IMR-90 (cell line): ENCODE results near the gene PTGR2. TPM values are rescaled to one million over a fixed set of nuclear protein-coding genes. Genes with fewer than 3 reads are reported as not detected.

Experiments
- ATAC-seq: fragments of 200-7000 bp; cut with Tn5 transposase; 2 replicates; pipeline ENCODE4 v1.9.1; 2020; ENCODE audit warnings: low read depth, mild to moderate bottlenecking, moderate library complexity
- BruUV-seq: library from RNA; stranded (reverse); fragments of 400-500 nt; replicated peaks from 2 replicates; lab custom pipeline; 2021; lab: Mats Ljungman, UMichigan
- CTCF ChIA-PET: fragments of 300-600 bp; formaldehyde crosslinking; extraction: SDS; loops from one replicate; lab custom pipeline; 2021; ENCODE audit warnings: antibody characterized with exemption; lab: Yijun Ruan, JAX
- POLR2A ChIA-PET: fragments of 300-600 bp; sonication (Branson Sonifier 250); formaldehyde crosslinking; loops from one replicate; lab custom pipeline; 2022; ENCODE audit warnings: antibody characterized with exemption; ENCODE audit not compliant: unreplicated experiment; lab: Charles Lee
- DNase-seq: peaks from one replicate; pipeline ENCODE4 v3.0.0; 2013
- H2AFZ ChIP-seq: replicated peaks from 2 replicates; pipeline ENCODE3; 2013; ENCODE audit warnings: low read length, mild to moderate bottlenecking; ENCODE audit not compliant: poor library complexity
- H2AK5ac ChIP-seq: 2 replicates; pipeline ENCODE4 v1.6.1; 2013; ENCODE audit warnings: low read depth, low read length, inconsistent platforms
- H2AK9ac ChIP-seq: replicated peaks from 2 replicates; pipeline ENCODE3; 2013; ENCODE audit warnings: mild to moderate bottlenecking, low read depth, low read length, moderate library complexity; ENCODE audit not compliant: poor library complexity
- H2BK120ac ChIP-seq: 2 replicates; pipeline ENCODE4 v1.6.1; 2013; ENCODE audit warnings: low read depth, low read length, inconsistent platforms
- H2BK15ac ChIP-seq: 3 replicates; pipeline ENCODE4 v1.6.1; 2013; ENCODE audit warnings: low read depth, low read length, inconsistent platforms
- H2BK20ac ChIP-seq: 2 replicates; pipeline ENCODE4 v1.6.1; 2013; ENCODE audit warnings: low read depth, mild to moderate bottlenecking, inconsistent platforms, low read length, moderate library complexity
- H2BK5ac ChIP-seq: 2 replicates; pipeline ENCODE4 v1.6.1; 2013; ENCODE audit warnings: mild to moderate bottlenecking, low read depth, low read length, inconsistent platforms; ENCODE audit not compliant: poor library complexity, severe bottlenecking
- H3K14ac ChIP-seq: replicated peaks from 2 replicates; pipeline ENCODE4 v1.6.1; 2013; ENCODE audit warnings: low read depth, low read length, inconsistent platforms
- H3K18ac ChIP-seq: 2 replicates; pipeline ENCODE4 v1.6.1; 2013; ENCODE audit warnings: low read depth, low read length, control low read depth
- H3K23ac ChIP-seq: 2 replicates; pipeline ENCODE4 v1.6.1; 2013; ENCODE audit warnings: low read depth, low read length, inconsistent platforms
- H3K27ac ChIP-seq: 2 replicates; pipeline ENCODE4 v1.5.1; 2013; ENCODE audit warnings: mild to moderate bottlenecking, control low read depth, low read length; ENCODE audit not compliant: insufficient read depth
- H3K27me3 ChIP-seq: 2 replicates; pipeline ENCODE4 v1.6.1; 2013; ENCODE audit warnings: low read length; ENCODE audit not compliant: control insufficient read depth, insufficient read depth
- H3K36me3 ChIP-seq: 2 replicates; pipeline ENCODE4 v1.6.1; 2013; ENCODE audit warnings: low read length, mixed read lengths; ENCODE audit not compliant: control insufficient read depth, insufficient read depth
- H3K4ac ChIP-seq: 2 replicates; pipeline ENCODE4 v1.6.1; 2013; ENCODE audit warnings: low read depth, low read length, inconsistent platforms
- H3K4me1 ChIP-seq: 2 replicates; pipeline ENCODE4 v1.6.1; 2013; ENCODE audit warnings: low read length, mixed read lengths; ENCODE audit not compliant: control insufficient read depth, insufficient read depth
- H3K4me2 ChIP-seq: 2 replicates; pipeline ENCODE4 v1.6.1; 2013; ENCODE audit warnings: low read depth, mild to moderate bottlenecking, control low read depth, low read length, moderate library complexity
- H3K4me3 ChIP-seq: 2 replicates; pipeline ENCODE4 v1.5.1; 2013; ENCODE audit warnings: low read depth, mild to moderate bottlenecking, control low read depth, low read length, moderate library complexity; ENCODE audit not compliant: insufficient read depth
- H3K56ac ChIP-seq: 2 replicates; pipeline ENCODE4 v1.6.1; 2013; ENCODE audit warnings: low read length, inconsistent platforms; ENCODE audit not compliant: insufficient read depth; ENCODE audit errors: extremely low read depth
- H3K79me1 ChIP-seq, 2 experiments: 2 replicates each; pipeline ENCODE4 v1.6.1; 2013; ENCODE audit warnings: low read length in 2 of 2, inconsistent platforms in 1 of 2, low read depth in 1 of 2
- H3K9ac ChIP-seq: 2 replicates; pipeline ENCODE4 v1.6.1; 2013; ENCODE audit warnings: low read depth, low read length, control low read depth
- H3K9me1 ChIP-seq: 2 replicates; pipeline ENCODE4 v1.6.1; 2013; ENCODE audit warnings: low read length, inconsistent platforms; ENCODE audit not compliant: insufficient read depth
- H3K9me3 ChIP-seq: 2 replicates; pipeline ENCODE4 v1.6.1; 2013; ENCODE audit warnings: low read length; ENCODE audit not compliant: control insufficient read depth, insufficient read depth
- H4K20me1 ChIP-seq: 2 replicates; pipeline ENCODE4 v1.6.1; 2013; ENCODE audit warnings: low read length, inconsistent platforms; ENCODE audit not compliant: insufficient read depth
- H4K5ac ChIP-seq: 2 replicates; pipeline ENCODE4 v1.6.1; 2013; ENCODE audit warnings: mild to moderate bottlenecking, low read depth, low read length, control low read depth
- H4K8ac ChIP-seq, 2 experiments: 2 replicates each; pipeline ENCODE4 v1.6.1; 2013; ENCODE audit warnings: low read depth in 2 of 2, low read length in 2 of 2, control low read depth in 1 of 2, inconsistent platforms in 1 of 2
- H4K91ac ChIP-seq: 2 replicates; pipeline ENCODE4 v1.6.1; 2013; ENCODE audit warnings: low read depth, low read length, inconsistent platforms; ENCODE audit not compliant: insufficient read depth
- BHLHE40 ChIP-seq: fragments of 150-350 bp; IDR thresholded peaks from 2 replicates; pipeline ENCODE4 v1.6.1; 2016; ENCODE audit warnings: mild to moderate bottlenecking, low read depth, low read length
- CEBPB ChIP-seq: IDR thresholded peaks from 2 replicates; pipeline ENCODE4 v1.6.1; 2012; ENCODE audit warnings: low read depth, low read length, improper control_type of control experiment
- CHD1 ChIP-seq: IDR thresholded peaks from 2 replicates; pipeline ENCODE4 v1.6.1; 2012; ENCODE audit warnings: low read depth, low read length, improper control_type of control experiment
- CTCF ChIP-seq: conservative IDR thresholded peaks from 2 replicates; pipeline ENCODE4 v1.5.1; 2012; ENCODE audit warnings: mild to moderate bottlenecking, low read depth, low read length, improper control_type of control experiment
- ELK1 ChIP-seq: fragments of 150-350 bp; IDR thresholded peaks from 2 replicates; pipeline ENCODE4 v1.6.1; 2016; ENCODE audit warnings: low read depth, mild to moderate bottlenecking, low read length, moderate library complexity, borderline replicate concordance
- FOS ChIP-seq: fragments of 150-350 bp; IDR thresholded peaks from 2 replicates; pipeline ENCODE4 v1.6.1; 2016; ENCODE audit warnings: low read depth, low read length
- MAFK ChIP-seq: IDR thresholded peaks from 2 replicates; pipeline ENCODE4 v1.6.1; 2012; ENCODE audit warnings: low read depth, low read length, improper control_type of control experiment
- MAZ ChIP-seq: IDR thresholded peaks from 2 replicates; pipeline ENCODE4 v1.6.1; 2012; ENCODE audit warnings: low read depth, mild to moderate bottlenecking, low read length, improper control_type of control experiment, moderate library complexity, borderline replicate concordance
- MXI1 ChIP-seq: IDR thresholded peaks from 2 replicates; pipeline ENCODE4 v1.6.1; 2012; ENCODE audit warnings: low read depth, mild to moderate bottlenecking, low read length, moderate library complexity, borderline replicate concordance
- NFE2L2 ChIP-seq: fragments of 150-350 bp; IDR thresholded peaks from 2 replicates; pipeline ENCODE4 v1.6.1; 2016; ENCODE audit warnings: low read depth, mild to moderate bottlenecking, low read length
- POLR2A ChIP-seq: IDR thresholded peaks from 2 replicates; pipeline ENCODE4 v1.6.1; 2012; ENCODE audit warnings: mild to moderate bottlenecking, low read depth, low read length
- RAD21 ChIP-seq: IDR thresholded peaks from 2 replicates; pipeline ENCODE4 v1.6.1; 2012; ENCODE audit warnings: low read length, improper control_type of control experiment
- RCOR1 ChIP-seq: IDR thresholded peaks from 2 replicates; pipeline ENCODE4 v1.6.1; 2012; ENCODE audit warnings: mild to moderate bottlenecking, low read length, improper control_type of control experiment; ENCODE audit not compliant: insufficient replicate concordance
- RFX5 ChIP-seq: IDR thresholded peaks from 2 replicates; pipeline ENCODE4 v1.8.0; 2012; ENCODE audit warnings: low read depth, mild to moderate bottlenecking, low read length, moderate library complexity
- SMC3 ChIP-seq: fragments of 150-350 bp; IDR thresholded peaks from 2 replicates; pipeline ENCODE4 v1.6.1; 2016; ENCODE audit warnings: low read depth, mild to moderate bottlenecking, antibody characterized with exemption, low read length, moderate library complexity
- WGBS, 2 experiments: methylation state at CpG; one replicate each; pipeline versions ENCODE4 v1.1.5 to v1.1.7; 2013; ENCODE audit warnings: missing lambda C conversion rate in 2 of 2; ENCODE audit not compliant: insufficient read length in 1 of 2; ENCODE audit errors: extremely low coverage in 2 of 2; 5-methylcytosine and 5-hydroxymethylcytosine counted together
- dilution Hi-C: fragments of 300-500 bp; cut with HindIII; formaldehyde crosslinking; loops from one replicate; pipeline ENCODE4 v1.14.3; 2018; ENCODE audit warnings: low sequenced_read_pairs; ENCODE audit not compliant: unreplicated experiment
- in situ Hi-C: fragments of 300-500 bp; cut with MboI; formaldehyde crosslinking; loops from 3 replicates; pipeline ENCODE4 v1.14.3; 2019; ENCODE audit warnings: low sequenced_read_pairs, inconsistent platforms, mixed read lengths
- intact Hi-C: fragments of 100-400 bp; cut with micrococcal nuclease; formaldehyde crosslinking; loops from 2 replicates; pipeline ENCODE4 v1.10.0; 2022
- polyA plus RNA-seq, 3 experiments: library from polyadenylated mRNA; depleted of rRNA; stranded (reverse); fragments of >200 nt; gene quantifications; 2 replicates each; pipeline ENCODE4 v1.2.3, GENCODE V29; 2012; ENCODE audit warnings: low replicate concordance in 1 of 3
- total RNA-seq: library from RNA; depleted of rRNA; stranded (reverse); fragments of >200 nt; gene quantifications from 2 replicates; pipeline ENCODE4 v1.2.3, GENCODE V29; 2012

PTGR2 gene
- total and polyA plus RNA-seq, 2 of the 4 experiments (the other 2 are of a cell fraction) = 1.3 to 3.2 TPM

GRCh38 chr14:73895939-73896338 is 44.3 kb downstream of the PTGR2 start:
- ChIA-PET CTCF (interaction anchor here (0.5 kb wide), 1 partner anchor 74 kb away, joined by 5 read pairs; no protein-coding TSS in a partner anchor), POLR2A (no interaction called here)
- ATAC-seq (no peak), DNase-seq (no peak)
- intact Hi-C loops (no loop called here), in situ Hi-C loops (no loop called here), dilution Hi-C loops (no loop called here)
- no peak overlapping the region for H2BK5ac ChIP-seq
- no peaks in the 10 kb centered on the region for H3K4me1 ChIP-seq
- peaks cover 26 to 39% of the 10 kb centered on the region in 2 experiments for H3K79me1 ChIP-seq
- H3K9me3 ChIP-seq = no peaks in the 10 kb centered on the region
- H4K8ac ChIP-seq = no peak overlapping the region
- H3K14ac ChIP-seq = no peak overlapping the region
- no peak overlapping the region for H4K5ac ChIP-seq
- peaks cover 16% of the 10 kb centered on the region; the same call in 1 of the 2 replicates for H4K20me1 ChIP-seq
- WGBS, 2 experiments = no CpG with 5 or more reads among the region's 1 CpG
- H3K4ac ChIP-seq = no peak overlapping the region
- H3K9me1 ChIP-seq = no peaks in the 10 kb centered on the region; the same call in 1 of the 2 replicates
- no peak overlapping the region for H2BK120ac ChIP-seq
- H3K27me3 ChIP-seq = no peaks in the 10 kb centered on the region
- no peak overlapping the region for H4K91ac ChIP-seq
- no peak overlapping the region for H2AK5ac ChIP-seq
- no peak overlapping the region for H2AK9ac ChIP-seq
- no peak overlapping the region for H2BK20ac ChIP-seq
- no peak for TF ChIP-seq RAD21
- no peak for TF ChIP-seq NFE2L2
- no peak for TF ChIP-seq SMC3
- no peak for TF ChIP-seq BHLHE40
- TF ChIP-seq RFX5 = no peak
- TF ChIP-seq FOS = no peak
- no peak for TF ChIP-seq CTCF
- TF ChIP-seq MXI1 = no peak
- no peak for TF ChIP-seq MAFK
- no peak for TF ChIP-seq CEBPB
- no peak for TF ChIP-seq MAZ
- TF ChIP-seq POLR2A = no peak
- no peak for TF ChIP-seq CHD1
- TF ChIP-seq RCOR1 = no peak
- no peak for TF ChIP-seq ELK1
- no TSS peak for BruUV-seq
- H2AFZ ChIP-seq = no peak overlapping the region
- H3K23ac ChIP-seq = no peak overlapping the region
- H3K9ac ChIP-seq = no peak overlapping the region
- no peak overlapping the region for H3K4me2 ChIP-seq
- H2BK15ac ChIP-seq = no peak overlapping the region
- no peak overlapping the region for H3K27ac ChIP-seq
- H3K18ac ChIP-seq = no peak overlapping the region
- H3K4me3 ChIP-seq = no peak overlapping the region
- peaks cover 31% of the 10 kb centered on the region for H3K36me3 ChIP-seq
- H3K56ac ChIP-seq = no peak overlapping the region
